Measurements from ENCODE around the gene ULK2.
A peak's percentile ranks its signal among the peaks of the same experiment; 100 is the strongest.

The ULK2 gene

GRCh38 chr17:19737305-19738072 lies 130.2 kb downstream of the ULK2 start:
- no peaks in the 10 kb centered on the region for H3K9me3 Mint-ChIP-seq
- no peak overlapping the region for H3K27ac Mint-ChIP-seq
- ATAC-seq = no peak
- no peaks in the 10 kb centered on the region for H3K27me3 Mint-ChIP-seq
- H3K36me3 Mint-ChIP-seq = no peaks in the 10 kb centered on the region
- no peaks in the 10 kb centered on the region for H3K4me1 Mint-ChIP-seq
- H3K4me3 Mint-ChIP-seq = no peak overlapping the region

- Mint-ChIP-seq H3K4me1 (no peaks in the 10 kb centered on the region), H3K9me3 (no peaks in the 10 kb centered on the region), H3K27ac (no peak overlapping the region), H3K27me3 (no peaks in the 10 kb centered on the region), H3K4me3 (no peak overlapping the region), H3K36me3 (no peaks in the 10 kb centered on the region)
- no peak for ATAC-seq
Measured at GRCh38 chr17:19736071-19736470, 131.7 kb downstream of the ULK2 start.

- Mint-ChIP-seq H3K27ac (no peak overlapping the region), H3K27me3 (no peaks in the 10 kb centered on the region), H3K4me1 (no peaks in the 10 kb centered on the region), H3K36me3 (no peaks in the 10 kb centered on the region), H3K4me3 (no peak overlapping the region), H3K9me3 (no peaks in the 10 kb centered on the region)
- ATAC-seq = no peak
Measured at GRCh38 chr17:19733953-19734526, 133.7 kb downstream of the ULK2 start.

- no peak overlapping the region for H3K4me3 Mint-ChIP-seq
- no peaks in the 10 kb centered on the region for H3K4me1 Mint-ChIP-seq
- no peak overlapping the region for H3K27ac Mint-ChIP-seq
- no peaks in the 10 kb centered on the region for H3K36me3 Mint-ChIP-seq
- H3K9me3 Mint-ChIP-seq = no peaks in the 10 kb centered on the region
- ATAC-seq = peak; percentile 17
- H3K27me3 Mint-ChIP-seq = no peaks in the 10 kb centered on the region
Measured at GRCh38 chr17:19731626-19732025, 136.1 kb downstream of the ULK2 start.

GRCh38 chr17:19730843-19731242 lies 136.9 kb downstream of the ULK2 start:
- H3K27ac Mint-ChIP-seq = no peak overlapping the region
- no peak for ATAC-seq
- no peaks in the 10 kb centered on the region for H3K27me3 Mint-ChIP-seq
- no peaks in the 10 kb centered on the region for H3K9me3 Mint-ChIP-seq
- H3K4me1 Mint-ChIP-seq = no peaks in the 10 kb centered on the region
- no peak overlapping the region for H3K4me3 Mint-ChIP-seq
- H3K36me3 Mint-ChIP-seq = no peaks in the 10 kb centered on the region

GRCh38 chr17:19729900-19730299 lies 137.8 kb downstream of the ULK2 start:
- Mint-ChIP-seq H3K27ac (no peak overlapping the region), H3K4me1 (peaks cover 6% of the 10 kb centered on the region), H3K36me3 (no peaks in the 10 kb centered on the region), H3K9me3 (no peaks in the 10 kb centered on the region), H3K27me3 (no peaks in the 10 kb centered on the region), H3K4me3 (no peak overlapping the region)
- no peak for ATAC-seq

- no peak overlapping the region for H3K27ac Mint-ChIP-seq
- H3K36me3 Mint-ChIP-seq = no peaks in the 10 kb centered on the region
- ATAC-seq = no peak
- no peaks in the 10 kb centered on the region for H3K27me3 Mint-ChIP-seq
- H3K4me1 Mint-ChIP-seq = peaks cover 8% of the 10 kb centered on the region
- H3K9me3 Mint-ChIP-seq = no peaks in the 10 kb centered on the region
- no peak overlapping the region for H3K4me3 Mint-ChIP-seq
Measured at GRCh38 chr17:19728084-19728495, 139.6 kb downstream of the ULK2 start.

GRCh38 chr17:19727501-19728078 lies 140.1 kb downstream of the ULK2 start:
- Mint-ChIP-seq H3K27ac (no peak overlapping the region), H3K9me3 (no peaks in the 10 kb centered on the region), H3K36me3 (no peaks in the 10 kb centered on the region), H3K4me1 (peaks cover 8% of the 10 kb centered on the region), H3K4me3 (no peak overlapping the region), H3K27me3 (peaks cover 1% of the 10 kb centered on the region)
- no peak for ATAC-seq

GRCh38 chr17:19726631-19727376 lies 140.9 kb downstream of the ULK2 start:
- no peak for ATAC-seq
- Mint-ChIP-seq H3K36me3 (no peaks in the 10 kb centered on the region), H3K27me3 (peaks cover 9% of the 10 kb centered on the region), H3K9me3 (no peaks in the 10 kb centered on the region), H3K4me1 (peaks cover 8% of the 10 kb centered on the region), H3K4me3 (no peak overlapping the region), H3K27ac (no peak overlapping the region)

GRCh38 chr17:19725486-19725885 lies 142.2 kb downstream of the ULK2 start:
- Mint-ChIP-seq H3K27ac (peak overlapping the region; percentile 73), H3K27me3 (peaks cover 9% of the 10 kb centered on the region)
- ATAC-seq = no peak

GRCh38 chr17:19724501-19725420 lies 143.0 kb downstream of the ULK2 start:
- Mint-ChIP-seq H3K9me3 (no peaks in the 10 kb centered on the region), H3K27ac (peak overlapping the region; percentile 73), H3K4me3 (peak overlapping the region; percentile 74), H3K36me3 (no peaks in the 10 kb centered on the region), H3K4me1 (peaks cover 13% of the 10 kb centered on the region), H3K27me3 (peaks cover 9% of the 10 kb centered on the region)
- ATAC-seq = peak; percentile 68

More at GRCh38 chr17:19725486-19725885, 142.2 kb downstream of the ULK2 start:
- peak overlapping the region; percentile 74 for H3K4me3 Mint-ChIP-seq
- H3K36me3 Mint-ChIP-seq = no peaks in the 10 kb centered on the region
- H3K9me3 Mint-ChIP-seq = no peaks in the 10 kb centered on the region
- H3K4me1 Mint-ChIP-seq = peaks cover 13% of the 10 kb centered on the region

GRCh38 chr17:19723964-19724363 lies 143.8 kb downstream of the ULK2 start:
- H3K4me1 Mint-ChIP-seq = peaks cover 13% of the 10 kb centered on the region
- no peaks in the 10 kb centered on the region for H3K9me3 Mint-ChIP-seq
- ATAC-seq = no peak
- H3K27me3 Mint-ChIP-seq = peaks cover 9% of the 10 kb centered on the region
- H3K36me3 Mint-ChIP-seq = no peaks in the 10 kb centered on the region
- H3K27ac Mint-ChIP-seq = peak overlapping the region; percentile 73
- H3K4me3 Mint-ChIP-seq = peak overlapping the region; percentile 50

All from stimulated activated memory B cell treated with anti-CD40 and anti-IgM and Interleukin-4, amounts not matched to agents 10 μg/mL and 1 μg/mL and 100 μg/mL, for 72 hours (primary cell).